ENCODE results near the gene FRMD4B. TPM values are rescaled to one million over a fixed set of nuclear protein-coding genes. Genes with fewer than 3 reads are reported as not detected.

FRMD4B gene
- total RNA-seq, 3 donors from 2014 or later (not counting 1 experiment from before 2014, with no cell fraction given): 8.5 to 19.8 (median 9.4) TPM

DNA sequence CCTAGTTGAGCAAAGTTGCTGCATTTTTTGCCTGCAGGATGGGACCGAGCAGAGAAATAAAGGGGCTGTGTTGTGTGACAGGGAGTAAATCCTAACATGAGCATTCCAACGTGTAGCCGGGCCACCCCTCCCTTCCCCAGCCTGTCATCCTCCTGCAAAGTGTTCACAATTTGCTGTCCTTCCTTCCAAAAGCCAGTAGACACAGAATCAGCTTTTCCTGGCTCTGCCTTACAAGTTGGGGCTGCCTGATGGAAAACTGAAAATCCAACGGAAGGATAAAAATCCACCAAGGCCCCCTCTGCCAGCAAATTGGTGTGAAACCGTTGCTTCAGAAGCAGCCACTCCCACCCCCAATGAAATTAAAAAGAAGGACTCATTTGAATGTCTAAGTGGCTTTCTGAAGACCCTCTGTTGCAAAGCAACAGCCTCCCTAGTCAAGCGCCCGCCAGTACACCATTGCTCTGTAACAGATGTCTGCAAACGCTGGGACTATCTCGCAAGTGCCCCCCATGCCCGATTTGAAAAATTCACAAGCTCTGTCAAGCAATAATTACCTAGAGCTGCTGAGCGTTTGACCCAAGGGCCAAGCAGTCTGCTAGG lies 665 bp downstream of the FRMD4B start:
- TF ChIP-seq, protein P1, sequence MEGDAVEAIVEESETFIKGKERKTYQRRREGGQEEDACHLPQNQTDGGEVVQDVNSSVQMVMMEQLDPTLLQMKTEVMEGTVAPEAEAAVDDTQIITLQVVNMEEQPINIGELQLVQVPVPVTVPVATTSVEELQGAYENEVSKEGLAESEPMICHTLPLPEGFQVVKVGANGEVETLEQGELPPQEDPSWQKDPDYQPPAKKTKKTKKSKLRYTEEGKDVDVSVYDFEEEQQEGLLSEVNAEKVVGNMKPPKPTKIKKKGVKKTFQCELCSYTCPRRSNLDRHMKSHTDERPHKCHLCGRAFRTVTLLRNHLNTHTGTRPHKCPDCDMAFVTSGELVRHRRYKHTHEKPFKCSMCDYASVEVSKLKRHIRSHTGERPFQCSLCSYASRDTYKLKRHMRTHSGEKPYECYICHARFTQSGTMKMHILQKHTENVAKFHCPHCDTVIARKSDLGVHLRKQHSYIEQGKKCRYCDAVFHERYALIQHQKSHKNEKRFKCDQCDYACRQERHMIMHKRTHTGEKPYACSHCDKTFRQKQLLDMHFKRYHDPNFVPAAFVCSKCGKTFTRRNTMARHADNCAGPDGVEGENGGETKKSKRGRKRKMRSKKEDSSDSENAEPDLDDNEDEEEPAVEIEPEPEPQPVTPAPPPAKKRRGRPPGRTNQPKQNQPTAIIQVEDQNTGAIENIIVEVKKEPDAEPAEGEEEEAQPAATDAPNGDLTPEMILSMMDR (IDR thresholded peaks at IDR 0.05): no peak
- Mint-ChIP-seq H3K4me3 (peak overlapping the region; percentile 92), H3K27ac (peak overlapping the region in 1 of 2 donors; percentile 74), H3K36me3 (no peaks in the 10 kb centered on the region), H3K9me3 (no peaks in the 10 kb centered on the region), H3K4me1 (peaks cover 27 to 31% of the 10 kb centered on the region in 2 donors), H3K27me3 (ENCODE audit: low read depth in 2 of 2) (no peaks in the 10 kb centered on the region)
- no peak for DNase-seq
- intact Hi-C loops (cut with micrococcal nuclease): no loop called here
- Histone ChIP-seq H3K27me3 (ENCODE audit: control insufficient read depth, insufficient read depth, low read length) (peaks cover 4% of the 10 kb centered on the region), H3K9me3 (ENCODE audit: control insufficient read depth, insufficient read depth, low read length) (no peaks in the 10 kb centered on the region), H3K4me1 (ENCODE audit: control insufficient read depth, insufficient read depth, low read length) (peaks cover 24% of the 10 kb centered on the region), H3K4me3 (ENCODE audit: low read length) (peak overlapping the region; percentile 53), H3K27ac (ENCODE audit: low read length) (no peak overlapping the region), H3K36me3 (ENCODE audit: control insufficient read depth, insufficient read depth, low read length) (no peaks in the 10 kb centered on the region)
- 14% methylated on average over 11 of the region's 11 CpGs for WGBS (ENCODE audit: insufficient coverage)
- ATAC-seq: peak in 2 of 3 donors; percentile 5 to 15

DNA sequence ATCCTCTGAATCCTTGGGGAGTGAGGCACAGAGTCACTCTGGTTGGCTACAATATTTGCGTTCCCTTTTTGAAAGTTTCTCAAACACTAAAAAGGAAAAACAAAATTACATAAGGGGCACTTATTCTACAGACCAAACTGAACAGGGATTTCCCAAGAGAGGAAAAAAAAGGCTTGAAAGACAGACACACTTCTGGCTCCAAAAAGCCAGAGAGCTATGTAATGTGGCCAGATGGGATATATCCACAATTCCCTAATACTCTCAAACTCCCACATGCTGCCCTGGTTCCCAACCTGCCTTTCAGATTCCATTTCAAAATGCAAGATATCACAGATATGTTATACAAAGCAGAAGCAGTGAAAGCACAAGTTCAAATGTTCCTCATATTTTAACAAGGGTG lies 1.6 kb downstream of the FRMD4B start:
- no peaks in the 10 kb centered on the region for H3K9me3 Mint-ChIP-seq
- H3K4me3 Mint-ChIP-seq: peak overlapping the region; percentile 92
- peaks cover 24% of the 10 kb centered on the region for H3K4me1 ChIP-seq (ENCODE audit: control insufficient read depth, insufficient read depth, low read length)
- no peak overlapping the region for H3K4me3 ChIP-seq (ENCODE audit: low read length)
- no peak for ATAC-seq
- peaks cover 27 to 31% of the 10 kb centered on the region in 2 donors for H3K4me1 Mint-ChIP-seq
- H3K27me3 ChIP-seq (ENCODE audit: control insufficient read depth, insufficient read depth, low read length): peaks cover 4% of the 10 kb centered on the region
- TF ChIP-seq, protein P1 (IDR thresholded peaks at IDR 0.05): no peak
- no peaks in the 10 kb centered on the region for H3K9me3 ChIP-seq (ENCODE audit: control insufficient read depth, insufficient read depth, low read length)
- H3K27ac Mint-ChIP-seq: peak overlapping the region in 1 of 2 donors; percentile 74
- H3K36me3 Mint-ChIP-seq: no peaks in the 10 kb centered on the region
- DNase-seq: no peak
- intact Hi-C loops (cut with micrococcal nuclease): no loop called here
- H3K27me3 Mint-ChIP-seq (ENCODE audit: low read depth in 2 of 2): no peaks in the 10 kb centered on the region
- no peak overlapping the region for H3K27ac ChIP-seq (ENCODE audit: low read length)
- no peaks in the 10 kb centered on the region for H3K36me3 ChIP-seq (ENCODE audit: control insufficient read depth, insufficient read depth, low read length)
- 63% methylated on average over 1 of the region's 1 CpG for WGBS (ENCODE audit: insufficient coverage)

DNA sequence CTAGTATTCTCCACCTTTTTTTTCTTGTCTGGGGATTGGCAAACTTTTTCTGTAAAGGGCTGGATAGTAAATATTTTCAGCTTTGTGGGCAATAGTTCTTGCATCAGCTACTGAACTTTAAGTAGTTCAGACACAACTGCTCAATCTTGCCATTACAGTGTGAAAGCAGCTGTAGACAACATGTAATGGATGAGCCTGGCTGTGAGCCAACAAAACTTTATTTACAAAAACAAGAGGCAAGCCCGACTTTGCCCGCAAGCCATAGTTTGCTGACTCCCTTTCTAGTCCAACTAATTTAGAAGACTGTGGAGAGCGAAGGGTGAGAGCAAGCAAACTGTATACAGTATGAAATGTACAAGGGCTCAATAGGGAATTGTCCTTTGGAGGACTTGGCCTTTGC lies 6.2 kb downstream of the FRMD4B start:
- Mint-ChIP-seq H3K27ac (no peak overlapping the region), H3K9me3 (no peaks in the 10 kb centered on the region), H3K4me3 (no peak overlapping the region), H3K36me3 (no peaks in the 10 kb centered on the region), H3K4me1 (peaks cover 3 to 9% of the 10 kb centered on the region in 2 donors), H3K27me3 (ENCODE audit: low read depth in 2 of 2) (no peaks in the 10 kb centered on the region)
- WGBS (ENCODE audit: insufficient coverage): 86% methylated on average over 1 of the region's 3 CpGs
- TF ChIP-seq, protein P1 (IDR thresholded peaks at IDR 0.05): no peak
- no peak overlapping the region for H3K4me3 ChIP-seq (ENCODE audit: low read length)
- no peaks in the 10 kb centered on the region for H3K4me1 ChIP-seq (ENCODE audit: control insufficient read depth, insufficient read depth, low read length)
- no peaks in the 10 kb centered on the region for H3K27me3 ChIP-seq (ENCODE audit: control insufficient read depth, insufficient read depth, low read length)
- no peak overlapping the region for H3K27ac ChIP-seq (ENCODE audit: low read length)
- intact Hi-C loops (cut with micrococcal nuclease): no loop called here
- DNase-seq (no peak), ATAC-seq (no peak)
- no peaks in the 10 kb centered on the region for H3K9me3 ChIP-seq (ENCODE audit: control insufficient read depth, insufficient read depth, low read length)
- H3K36me3 ChIP-seq (ENCODE audit: control insufficient read depth, insufficient read depth, low read length): no peaks in the 10 kb centered on the region

Data from natural killer cell (primary cell).